Occipital lobe (tissue), 2 donors: ENCODE measurements around the gene S100A16. TPM values are rescaled to one million over a fixed set of nuclear protein-coding genes. Genes with fewer than 3 reads are reported as not detected.
"Not testable (repeated sequence)": the region's sequence is repeated elsewhere in the genome, so short reads cannot be mapped to it uniquely, and the experiment has no call there.

Experiments
- DNase-seq: peaks from one replicate; lab custom pipeline; 2025; lab: John Stamatoyannopoulos, UW
- total RNA-seq: library from RNA; depleted of rRNA; stranded (reverse); fragments of >200 nt; gene quantifications from one replicate; pipeline ENCODE4 v1.2.3, GENCODE V29; 2014

Gene S100A16
- total RNA-seq, 1 donor from 2014 or later = 13.3 TPM

DNA sequence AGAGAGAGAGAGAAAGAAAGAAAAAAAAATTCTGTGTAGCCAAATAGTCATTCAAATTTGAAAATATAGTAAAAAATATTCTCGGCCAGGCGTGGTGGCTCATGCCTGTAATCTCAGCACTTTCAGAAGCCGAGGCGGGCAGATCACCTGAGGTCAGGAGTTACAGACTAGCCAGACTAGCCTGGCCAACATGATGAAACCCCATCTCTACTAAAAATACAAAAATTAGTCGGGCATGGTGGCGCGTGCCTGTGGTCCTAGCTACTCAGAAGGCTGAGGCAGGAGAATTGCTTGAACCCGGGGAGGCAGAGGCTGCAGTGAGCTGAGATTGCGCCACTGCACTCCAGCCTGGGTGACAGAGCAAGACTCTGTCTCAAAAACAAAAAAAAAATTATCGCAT lies 24.9 kb downstream of the S100A16 start:
- DNase-seq = not testable (repeated sequence)

GRCh38 chr1:153587314-153587713 lies 25.6 kb downstream of the S100A16 start:
- no peak for DNase-seq

- no peak for DNase-seq
Observed at GRCh38 chr1:153586347-153586746, 26.6 kb downstream of the S100A16 start.

- DNase-seq = no peak
Observed at GRCh38 chr1:153585006-153585405, 27.9 kb downstream of the S100A16 start.

- no peak for DNase-seq
Observed at GRCh38 chr1:153583976-153584375, 29.0 kb downstream of the S100A16 start.

DNA sequence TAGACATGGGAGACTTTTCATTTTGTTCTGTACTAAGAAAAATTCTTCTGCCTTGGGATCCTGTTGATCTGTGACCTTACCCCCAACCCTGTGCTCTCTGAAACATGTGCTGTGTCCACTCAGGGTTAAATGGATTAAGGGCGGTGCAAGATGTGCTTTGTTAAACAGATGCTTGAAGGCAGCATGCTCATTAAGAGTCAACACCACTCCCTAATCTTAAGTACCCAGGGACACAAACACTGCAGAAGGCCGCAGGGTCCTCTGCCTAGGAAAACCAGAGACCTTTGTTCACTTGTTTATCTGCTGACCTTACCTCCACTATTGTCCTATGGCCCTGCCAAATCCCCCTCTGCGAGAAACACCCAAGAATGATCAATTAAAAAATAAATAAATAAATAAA lies 29.4 kb downstream of the S100A16 start:
- not testable (repeated sequence) for DNase-seq

GRCh38 chr1:153582836-153583235 lies 30.1 kb downstream of the S100A16 start:
- not testable (repeated sequence) for DNase-seq

- no peak for DNase-seq
Observed at GRCh38 chr1:153578936-153579335, 34.0 kb downstream of the S100A16 start.

DNA sequence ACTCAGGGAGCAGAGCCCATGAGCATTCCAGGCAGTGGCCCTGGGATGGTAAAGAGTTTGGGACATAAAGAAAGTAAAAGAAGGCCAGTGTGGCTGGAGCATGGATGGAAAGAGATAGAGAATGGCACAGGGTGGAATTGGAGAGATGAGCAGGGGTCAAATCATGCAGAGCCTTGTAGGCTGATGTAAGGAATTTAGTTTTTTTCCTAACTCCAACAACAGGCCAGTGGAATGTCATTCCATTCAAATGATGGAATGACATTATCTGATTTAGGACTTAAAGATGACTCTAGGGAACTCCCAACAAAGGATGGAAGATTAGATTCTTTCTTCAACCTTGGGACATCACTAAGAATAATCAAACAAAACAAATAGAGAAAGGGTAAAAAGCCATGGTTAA lies 34.4 kb downstream of the S100A16 start:
- DNase-seq = no peak

- DNase-seq = no peak
Observed at GRCh38 chr1:153577624-153578051, 35.3 kb downstream of the S100A16 start.

- no peak for DNase-seq
Observed at GRCh38 chr1:153577138-153577537, 35.8 kb downstream of the S100A16 start.

- DNase-seq = not testable (repeated sequence)
Observed at GRCh38 chr1:153575497-153575896, 37.4 kb downstream of the S100A16 start.

- not testable (repeated sequence) for DNase-seq
Observed at GRCh38 chr1:153575081-153575491, 37.9 kb downstream of the S100A16 start.

DNA sequence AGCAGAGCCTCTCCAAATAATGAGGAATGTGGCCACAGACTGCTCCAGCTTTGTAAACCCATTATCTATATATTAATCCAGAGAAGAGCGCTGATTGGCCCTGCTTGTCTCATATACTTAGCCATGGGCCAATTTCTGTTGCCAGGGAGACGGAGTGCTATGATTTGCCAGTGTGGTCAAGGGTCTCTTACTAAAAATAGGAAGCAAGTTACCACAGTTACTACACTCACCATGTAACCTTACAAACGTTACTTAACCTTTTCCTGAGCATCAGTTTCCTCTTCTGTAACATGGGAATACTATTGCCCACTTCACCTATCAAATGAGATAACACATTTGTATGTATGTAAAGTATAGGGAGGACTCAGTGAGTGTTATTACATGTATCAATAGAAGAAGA lies 39.6 kb downstream of the S100A16 start:
- DNase-seq = no peak

DNA sequence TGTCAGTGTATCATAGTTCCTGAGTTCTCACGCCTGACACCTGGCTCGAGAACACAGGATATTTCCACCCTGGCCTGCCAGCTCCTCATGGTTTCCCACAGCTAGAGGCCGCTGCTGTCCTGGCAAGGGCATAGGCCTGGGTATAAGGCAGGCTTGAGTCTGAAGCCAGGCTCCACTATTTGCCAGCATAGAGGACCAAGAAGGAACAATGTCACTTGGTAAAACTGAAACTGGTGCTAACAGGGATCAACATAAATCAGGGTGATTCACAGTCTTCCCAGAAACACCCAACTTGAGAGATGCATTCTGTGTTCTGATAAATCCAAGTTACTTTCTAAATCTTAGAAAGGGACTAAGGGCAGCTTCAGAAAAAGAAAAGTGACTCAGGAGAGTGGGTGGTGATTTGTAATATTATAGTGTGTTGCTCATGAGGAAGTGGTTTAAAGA lies 40.3 kb downstream of the S100A16 start:
- peak; percentile 66 for DNase-seq

DNA sequence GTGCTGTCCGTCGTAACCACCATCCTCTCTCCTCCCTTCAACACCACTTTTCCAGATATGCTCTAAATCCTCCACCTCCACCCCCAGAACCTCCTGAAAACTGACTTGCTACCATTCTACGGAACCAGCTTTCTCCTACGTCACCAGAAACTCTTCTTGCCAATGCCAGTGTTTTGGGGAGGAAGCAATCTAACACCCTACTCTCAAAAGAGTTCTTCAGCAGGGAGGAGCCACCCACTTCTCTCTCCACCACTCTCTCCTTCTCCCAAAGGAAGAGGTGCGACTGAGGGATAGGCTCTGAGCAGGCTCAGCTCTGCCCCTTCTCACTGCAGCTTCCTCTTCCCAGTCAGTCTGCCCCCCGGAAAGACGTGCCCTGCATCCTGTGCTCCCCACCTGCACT lies 41.2 kb downstream of the S100A16 start:
- DNase-seq = no peak

- no peak for DNase-seq
Observed at GRCh38 chr1:153570874-153571273, 42.1 kb downstream of the S100A16 start.

GRCh38 chr1:153569465-153569864 lies 43.5 kb downstream of the S100A16 start:
- DNase-seq = no peak

DNA sequence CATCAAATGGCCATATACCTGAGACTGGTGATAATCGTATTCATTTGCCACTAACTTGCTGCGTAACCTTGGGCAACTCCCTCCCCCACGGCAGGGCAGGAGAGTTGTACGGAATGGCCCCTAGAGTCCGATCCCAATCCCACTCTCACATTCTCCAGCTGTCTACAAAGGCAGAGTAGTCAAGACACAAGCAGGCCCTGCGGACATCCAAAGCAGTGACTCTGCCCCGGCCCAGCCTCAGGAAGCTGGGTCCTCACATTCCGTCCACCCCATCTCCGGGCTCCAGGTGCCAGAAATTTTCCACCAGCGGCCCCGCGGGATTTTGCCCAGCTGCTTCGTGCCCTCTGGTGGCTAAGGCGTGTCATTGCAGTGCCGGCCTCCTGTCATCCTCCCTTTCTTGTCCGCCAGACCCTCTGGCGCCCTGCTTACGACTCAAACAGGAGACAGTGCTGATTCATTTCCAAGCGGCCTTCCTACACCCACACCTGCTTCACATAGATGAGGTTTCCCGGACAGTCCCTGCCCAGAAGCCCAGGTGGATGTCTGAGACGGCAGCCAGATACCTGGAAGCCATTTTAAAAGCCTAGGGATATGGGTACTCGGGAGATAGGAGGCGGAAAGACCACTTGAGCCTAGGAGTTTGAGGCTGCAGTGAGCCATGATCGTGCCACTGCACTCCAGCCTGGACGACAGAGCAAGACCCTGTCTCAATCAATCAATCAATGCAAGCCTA lies 44.4 kb downstream of the S100A16 start:
- DNase-seq = peak; percentile 64

DNA sequence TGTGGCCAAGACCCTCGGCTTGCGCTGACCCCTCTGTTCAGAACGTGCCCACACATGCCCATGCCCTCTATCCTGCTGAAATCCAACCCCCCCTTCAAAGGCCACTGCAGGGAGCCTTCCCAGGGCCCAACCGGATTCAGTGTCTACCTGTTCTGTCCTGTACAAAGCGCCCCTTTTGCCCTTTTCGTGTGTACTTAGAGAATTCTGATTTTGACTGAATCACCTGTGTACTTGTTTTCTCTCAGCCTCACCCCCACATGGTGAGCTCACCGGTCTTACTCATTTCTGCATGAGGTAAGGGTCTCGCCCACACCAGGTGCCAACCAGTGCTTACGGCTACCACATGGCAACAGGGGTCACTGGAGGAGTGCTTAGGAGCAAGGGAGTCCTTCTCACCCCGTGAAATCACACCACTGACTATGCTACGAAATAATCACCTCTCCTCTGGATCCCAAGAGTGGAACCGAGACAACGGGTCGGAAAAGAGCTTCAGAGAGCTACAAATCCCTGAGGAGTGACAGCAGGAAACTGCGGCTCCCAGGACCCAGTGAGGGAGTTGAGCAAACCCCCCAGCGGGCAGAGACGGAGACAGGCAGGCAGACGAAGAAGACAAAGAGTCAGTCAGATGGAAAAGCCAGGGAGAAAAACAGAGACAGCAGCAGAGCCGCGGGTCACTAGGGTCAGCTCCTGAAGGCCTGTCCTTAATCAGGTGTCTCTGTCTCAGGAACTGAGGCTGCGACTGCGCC lies 45.1 kb downstream of the S100A16 start:
- no peak for DNase-seq

GRCh38 chr1:153566414-153567371 lies 46.2 kb downstream of the S100A16 start:
- DNase-seq = peak; percentile 73
